ENCODE data around the gene RALGPS1.

The RALGPS1 gene

DNA sequence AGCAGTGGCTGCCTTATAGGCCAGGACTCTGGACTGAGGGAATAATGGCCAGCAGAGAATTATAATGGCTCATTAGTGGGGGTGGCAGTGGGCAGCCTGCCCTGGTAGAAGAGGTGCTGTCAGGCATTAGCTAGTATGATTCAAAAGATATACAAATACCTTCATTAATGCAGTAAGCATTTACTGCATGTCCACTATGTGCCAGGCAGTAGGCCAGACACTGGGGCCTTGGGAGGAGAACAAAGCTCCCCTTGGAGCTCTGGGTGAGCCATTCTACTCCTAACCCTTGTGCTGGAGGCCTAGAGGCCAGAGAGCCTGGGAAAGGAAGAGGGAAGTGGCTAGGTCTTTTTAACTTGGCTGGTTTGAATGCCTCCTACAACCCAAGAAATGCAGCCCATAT, 348.0 kb downstream of the RALGPS1 start:
- Histone ChIP-seq H3K9me2 (replicated peaks; ENCODE audit: insufficient read depth, low read length) (no peaks in the 10 kb centered on the region), H3K36me3 (replicated peaks; ENCODE audit: insufficient read depth, low read length) (no peaks in the 10 kb centered on the region), H3K9ac (ENCODE audit: low read length) (no peak overlapping the region), H3K79me2 (ENCODE audit: low read length) (no peaks in the 10 kb centered on the region), H3K27ac (ENCODE audit: low read length) (no peak overlapping the region), H3K4me3 (ENCODE audit: low read length) (no peak overlapping the region), H3K4me1 (ENCODE audit: low read length) (no peaks in the 10 kb centered on the region), H3K27me3 (replicated peaks; ENCODE audit: insufficient read depth, low read length) (no peaks in the 10 kb centered on the region), H3K4me2 (ENCODE audit: low read depth, low read length) (no peak overlapping the region), H3F3A (ENCODE audit: insufficient read depth, low read length) (no peaks in the 10 kb centered on the region), H3K9me3 (replicated peaks; ENCODE audit: insufficient read depth, low read length) (no peaks in the 10 kb centered on the region), H4K20me1 (ENCODE audit: insufficient read depth, low read length) (no peaks in the 10 kb centered on the region), H2AFZ (ENCODE audit: low read length) (no peak overlapping the region)
- TF ChIP-seq EZH2 (optimal IDR thresholded peaks at IDR 0.05; ENCODE audit: low read depth, low read length) (no peak), EZH2phosphoT487 (IDR thresholded peaks at IDR 0.05; ENCODE audit: low read length) (no peak)
- TF ChIP-seq, protein P1, sequence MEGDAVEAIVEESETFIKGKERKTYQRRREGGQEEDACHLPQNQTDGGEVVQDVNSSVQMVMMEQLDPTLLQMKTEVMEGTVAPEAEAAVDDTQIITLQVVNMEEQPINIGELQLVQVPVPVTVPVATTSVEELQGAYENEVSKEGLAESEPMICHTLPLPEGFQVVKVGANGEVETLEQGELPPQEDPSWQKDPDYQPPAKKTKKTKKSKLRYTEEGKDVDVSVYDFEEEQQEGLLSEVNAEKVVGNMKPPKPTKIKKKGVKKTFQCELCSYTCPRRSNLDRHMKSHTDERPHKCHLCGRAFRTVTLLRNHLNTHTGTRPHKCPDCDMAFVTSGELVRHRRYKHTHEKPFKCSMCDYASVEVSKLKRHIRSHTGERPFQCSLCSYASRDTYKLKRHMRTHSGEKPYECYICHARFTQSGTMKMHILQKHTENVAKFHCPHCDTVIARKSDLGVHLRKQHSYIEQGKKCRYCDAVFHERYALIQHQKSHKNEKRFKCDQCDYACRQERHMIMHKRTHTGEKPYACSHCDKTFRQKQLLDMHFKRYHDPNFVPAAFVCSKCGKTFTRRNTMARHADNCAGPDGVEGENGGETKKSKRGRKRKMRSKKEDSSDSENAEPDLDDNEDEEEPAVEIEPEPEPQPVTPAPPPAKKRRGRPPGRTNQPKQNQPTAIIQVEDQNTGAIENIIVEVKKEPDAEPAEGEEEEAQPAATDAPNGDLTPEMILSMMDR (IDR thresholded peaks at IDR 0.05; ENCODE audit: low read length) = no peak
- DNase-seq = no peak

DNA sequence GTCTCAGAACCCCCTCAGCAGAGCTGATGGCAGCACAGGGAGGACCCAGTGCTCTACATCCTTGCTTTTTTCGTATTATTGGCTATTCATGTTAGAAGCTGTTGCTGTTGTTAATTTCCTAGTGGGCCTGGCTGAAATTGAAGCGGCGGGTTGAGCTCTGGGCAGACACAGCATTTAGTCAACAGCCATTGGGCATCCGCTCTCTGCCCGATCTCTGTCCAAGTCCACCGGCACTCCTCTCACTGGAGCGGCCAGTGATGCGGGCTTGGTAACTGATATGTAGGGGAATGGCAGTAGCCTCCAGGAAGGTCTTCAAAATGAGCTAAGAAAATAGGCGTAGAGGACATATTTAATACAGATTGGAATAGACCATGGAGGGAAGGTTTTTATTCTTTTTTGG, 348.7 kb downstream of the RALGPS1 start:
- no peak overlapping the region for H3K27ac ChIP-seq (ENCODE audit: low read length)
- H2AFZ ChIP-seq (ENCODE audit: low read length) = no peak overlapping the region
- no peaks in the 10 kb centered on the region for H3K79me2 ChIP-seq (ENCODE audit: low read length)
- no peak for DNase-seq
- H3K4me1 ChIP-seq (ENCODE audit: low read length) = no peaks in the 10 kb centered on the region
- no peak overlapping the region for H3K4me2 ChIP-seq (ENCODE audit: low read depth, low read length)
- H3F3A ChIP-seq (ENCODE audit: insufficient read depth, low read length) = no peaks in the 10 kb centered on the region
- no peaks in the 10 kb centered on the region for H3K36me3 ChIP-seq (replicated peaks; ENCODE audit: insufficient read depth, low read length)
- H3K9me3 ChIP-seq (replicated peaks; ENCODE audit: insufficient read depth, low read length) = no peaks in the 10 kb centered on the region
- H3K27me3 ChIP-seq (replicated peaks; ENCODE audit: insufficient read depth, low read length) = no peaks in the 10 kb centered on the region
- no peaks in the 10 kb centered on the region for H4K20me1 ChIP-seq (ENCODE audit: insufficient read depth, low read length)
- no peak overlapping the region for H3K4me3 ChIP-seq (ENCODE audit: low read length)
- no peak overlapping the region for H3K9ac ChIP-seq (ENCODE audit: low read length)
- TF ChIP-seq, protein P1 (IDR thresholded peaks at IDR 0.05; ENCODE audit: low read length) = no peak
- no peak for TF ChIP-seq EZH2 (optimal IDR thresholded peaks at IDR 0.05; ENCODE audit: low read depth, low read length)
- no peak for TF ChIP-seq EZH2phosphoT487 (IDR thresholded peaks at IDR 0.05; ENCODE audit: low read length)
- H3K9me2 ChIP-seq (replicated peaks; ENCODE audit: insufficient read depth, low read length) = no peaks in the 10 kb centered on the region

DNA sequence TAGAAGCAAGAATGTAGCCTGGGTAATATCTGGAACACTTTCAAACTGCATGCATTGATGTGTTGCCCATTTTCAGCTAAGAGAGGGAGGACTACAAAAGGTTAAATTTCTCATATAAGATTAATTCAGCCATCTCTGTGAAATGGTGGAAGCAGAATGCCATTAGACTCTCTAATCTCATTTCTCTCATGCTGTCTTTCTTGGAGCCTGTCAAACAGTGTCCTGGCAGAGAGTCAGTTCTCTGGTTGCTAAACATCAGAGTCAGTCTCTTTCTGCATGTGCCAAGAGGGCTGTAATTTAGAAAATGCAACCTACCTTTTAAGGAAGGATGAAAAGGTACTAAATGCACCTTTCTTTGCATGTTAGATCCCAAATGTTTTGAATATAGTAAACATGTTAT, 349.1 kb downstream of the RALGPS1 start:
- Histone ChIP-seq H3K27ac (ENCODE audit: low read length) (no peak overlapping the region), H4K20me1 (ENCODE audit: insufficient read depth, low read length) (no peaks in the 10 kb centered on the region), H3K4me2 (ENCODE audit: low read depth, low read length) (no peak overlapping the region), H3K79me2 (ENCODE audit: low read length) (no peaks in the 10 kb centered on the region), H3K9me2 (replicated peaks; ENCODE audit: insufficient read depth, low read length) (no peaks in the 10 kb centered on the region), H3K4me3 (ENCODE audit: low read length) (no peak overlapping the region), H3K9ac (ENCODE audit: low read length) (no peak overlapping the region), H2AFZ (ENCODE audit: low read length) (no peak overlapping the region), H3K9me3 (replicated peaks; ENCODE audit: insufficient read depth, low read length) (no peaks in the 10 kb centered on the region), H3K4me1 (ENCODE audit: low read length) (no peaks in the 10 kb centered on the region), H3K27me3 (replicated peaks; ENCODE audit: insufficient read depth, low read length) (no peaks in the 10 kb centered on the region), H3F3A (ENCODE audit: insufficient read depth, low read length) (no peaks in the 10 kb centered on the region), H3K36me3 (replicated peaks; ENCODE audit: insufficient read depth, low read length) (no peaks in the 10 kb centered on the region)
- no peak for DNase-seq
- no peak for TF ChIP-seq EZH2phosphoT487 (IDR thresholded peaks at IDR 0.05; ENCODE audit: low read length)
- TF ChIP-seq, protein P1 (IDR thresholded peaks at IDR 0.05; ENCODE audit: low read length) = no peak
- TF ChIP-seq EZH2 (optimal IDR thresholded peaks at IDR 0.05; ENCODE audit: low read depth, low read length) = no peak
